SU-DHL-6 (cell line): ENCODE measurements around the gene CRTC2.

Experiments used
- H2AFZ ChIP-seq: fragments of 200-600 bp; sonication (generic); 2 replicates; pipeline ENCODE4 v1.6.1; 2014; ENCODE audit warnings: low read depth, mild to moderate bottlenecking, moderate library complexity, mixed read lengths, antibody characterized with exemption, low read length; ENCODE audit not compliant: severe bottlenecking
- H3F3A ChIP-seq: fragments of 200-600 bp; shearing (Covaris generic); 2 replicates; pipeline ENCODE4 v1.6.0; 2016; ENCODE audit warnings: antibody characterized with exemption, mild to moderate bottlenecking; ENCODE audit not compliant: insufficient read depth
- H3K27ac ChIP-seq: fragments of 200-600 bp; sonication (generic); 2 replicates; pipeline ENCODE4 v1.5.1; 2016; ENCODE audit warnings: low read depth, mild to moderate bottlenecking, low read length, moderate library complexity, mixed read lengths
- H3K27me3 ChIP-seq: fragments of 200-600 bp; sonication (generic), shearing (Covaris generic); 2 replicates; pipeline ENCODE4 v1.6.0; 2014; ENCODE audit warnings: mild to moderate bottlenecking, low read length
- H3K36me3 ChIP-seq: fragments of 200-600 bp; sonication (generic); 2 replicates; pipeline ENCODE4 v1.6.1; 2014; ENCODE audit warnings: mild to moderate bottlenecking, low read length, mixed read lengths
- H3K4me2 ChIP-seq: fragments of 300-600, 200-600 bp; shearing (Covaris generic), sonication (generic); 2 replicates; pipeline ENCODE4 v1.6.0; 2014; ENCODE audit warnings: low read length, low read depth, mild to moderate bottlenecking; ENCODE audit not compliant: poor library complexity, severe bottlenecking
- H3K4me3 ChIP-seq: fragments of 200-600 bp; sonication (generic); 2 replicates; pipeline ENCODE4 v1.5.1; 2014; ENCODE audit warnings: antibody characterized with exemption, low read length, mild to moderate bottlenecking, mixed read lengths; ENCODE audit not compliant: insufficient read depth, poor library complexity, severe bottlenecking
- H3K79me2 ChIP-seq: fragments of 200-600 bp; sonication (generic); 2 replicates; pipeline ENCODE4 v1.6.1; 2014; ENCODE audit warnings: mild to moderate bottlenecking, low read length, moderate library complexity; ENCODE audit not compliant: insufficient read depth
- H3K9ac ChIP-seq: fragments of 200-600 bp; sonication (generic); 2 replicates; pipeline ENCODE4 v1.7.0; 2014; ENCODE audit warnings: mild to moderate bottlenecking, low read length
- H3K9me2 ChIP-seq: fragments of 200-600 bp; sonication (generic); replicated peaks from 2 replicates; pipeline ENCODE4 v1.6.1; 2014; ENCODE audit warnings: low read length; ENCODE audit not compliant: insufficient read depth
- H3K9me3 ChIP-seq: fragments of 200-600 bp; sonication (generic); 2 replicates; pipeline ENCODE4 v1.6.1; 2014; ENCODE audit warnings: low read length, mixed read lengths; ENCODE audit not compliant: insufficient read depth
- H4K20me1 ChIP-seq: fragments of 200-600 bp; sonication (generic); 2 replicates; pipeline ENCODE4 v1.6.1; 2014; ENCODE audit warnings: low read depth, mild to moderate bottlenecking, antibody characterized with exemption, low read length, moderate library complexity, mixed read lengths
- EZH2phosphoT487 ChIP-seq: fragments of 200-600 bp; sonication (generic), shearing (Covaris generic); conservative IDR thresholded peaks from 2 replicates; pipeline ENCODE4 v1.6.1; 2018; ENCODE audit warnings: mild to moderate bottlenecking, antibody characterized with exemption, low read length, moderate library complexity, mixed read lengths
- TF ChIP-seq, protein P1 (sequence below): fragments of 200-600 bp; sonication (generic); IDR thresholded peaks from one replicate; pipeline ENCODE4 v1.5.1; 2017; ENCODE audit warnings: antibody characterized with exemption, mild to moderate bottlenecking, low read length, moderate library complexity; ENCODE audit not compliant: insufficient read depth, poor library complexity, severe bottlenecking

CRTC2 gene

DNA sequence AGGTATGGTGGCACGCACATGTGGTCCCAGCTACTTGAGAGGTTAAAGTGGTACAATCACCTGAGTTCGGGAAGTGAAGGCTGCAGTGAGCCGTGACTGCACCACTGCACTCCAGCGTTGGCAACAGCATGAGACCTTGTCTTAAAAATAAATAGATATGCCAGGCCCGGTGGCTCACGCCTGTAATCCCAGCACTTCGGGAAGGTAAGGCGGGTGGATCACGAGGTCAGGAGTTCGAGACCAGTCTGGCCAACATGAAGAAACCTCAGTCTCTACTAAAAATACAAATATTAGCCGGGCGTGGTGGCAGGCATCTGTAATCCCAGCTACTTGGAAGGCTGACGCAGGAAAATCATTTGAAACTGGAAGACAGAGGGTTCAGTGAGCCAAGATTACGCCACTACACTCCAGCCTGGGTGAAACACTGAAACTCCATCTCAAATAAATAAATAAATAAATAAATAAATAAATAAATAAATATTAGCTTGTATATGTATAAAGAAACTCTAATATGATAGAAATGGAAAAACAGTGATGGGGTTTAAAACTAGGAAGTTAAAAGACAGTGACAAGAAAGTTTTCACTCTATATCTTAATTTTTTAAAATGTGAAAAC lies 54.5 kb downstream of the CRTC2 start:
- Histone ChIP-seq H3K9ac (no peak overlapping the region), H2AFZ (no peak overlapping the region), H3K27me3 (no peaks in the 10 kb centered on the region), H3K36me3 (peaks cover 13% of the 10 kb centered on the region), H3K27ac (peak overlapping the region; percentile 37; the same call in 1 of the 2 replicates), H3K4me3 (no peak overlapping the region), H3K4me2 (peak overlapping the region; percentile 24), H3K79me2 (peaks cover 99% of the 10 kb centered on the region), H3K9me3 (no peaks in the 10 kb centered on the region), H3F3A (peaks cover 29% of the 10 kb centered on the region), H4K20me1 (no peaks in the 10 kb centered on the region; the same call in 1 of the 2 replicates), H3K9me2 (no peaks in the 10 kb centered on the region)
- TF ChIP-seq EZH2phosphoT487: no peak
- TF ChIP-seq, protein P1, sequence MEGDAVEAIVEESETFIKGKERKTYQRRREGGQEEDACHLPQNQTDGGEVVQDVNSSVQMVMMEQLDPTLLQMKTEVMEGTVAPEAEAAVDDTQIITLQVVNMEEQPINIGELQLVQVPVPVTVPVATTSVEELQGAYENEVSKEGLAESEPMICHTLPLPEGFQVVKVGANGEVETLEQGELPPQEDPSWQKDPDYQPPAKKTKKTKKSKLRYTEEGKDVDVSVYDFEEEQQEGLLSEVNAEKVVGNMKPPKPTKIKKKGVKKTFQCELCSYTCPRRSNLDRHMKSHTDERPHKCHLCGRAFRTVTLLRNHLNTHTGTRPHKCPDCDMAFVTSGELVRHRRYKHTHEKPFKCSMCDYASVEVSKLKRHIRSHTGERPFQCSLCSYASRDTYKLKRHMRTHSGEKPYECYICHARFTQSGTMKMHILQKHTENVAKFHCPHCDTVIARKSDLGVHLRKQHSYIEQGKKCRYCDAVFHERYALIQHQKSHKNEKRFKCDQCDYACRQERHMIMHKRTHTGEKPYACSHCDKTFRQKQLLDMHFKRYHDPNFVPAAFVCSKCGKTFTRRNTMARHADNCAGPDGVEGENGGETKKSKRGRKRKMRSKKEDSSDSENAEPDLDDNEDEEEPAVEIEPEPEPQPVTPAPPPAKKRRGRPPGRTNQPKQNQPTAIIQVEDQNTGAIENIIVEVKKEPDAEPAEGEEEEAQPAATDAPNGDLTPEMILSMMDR: no peak

DNA sequence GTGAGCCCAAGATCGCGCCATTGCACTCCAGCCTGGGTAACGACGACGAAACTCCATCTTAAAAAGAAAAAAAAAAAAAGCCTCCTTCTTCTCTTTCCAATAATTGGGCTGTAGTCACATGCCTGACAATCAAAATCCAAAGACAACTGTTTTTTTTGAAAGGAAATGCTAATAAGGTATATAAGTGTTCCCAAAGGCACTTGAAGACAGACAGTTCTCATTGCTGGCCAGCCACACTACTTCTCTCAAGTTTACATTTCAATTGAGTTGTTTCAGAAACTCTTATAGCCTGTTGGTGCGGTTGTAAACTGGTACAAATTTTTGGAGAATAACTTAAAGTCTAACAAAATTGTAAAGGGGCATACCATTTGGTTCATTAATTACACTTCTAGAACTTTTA lies 58.9 kb downstream of the CRTC2 start:
- Histone ChIP-seq H3K27ac (peak overlapping the region; percentile 40; the same call in 1 of the 2 replicates), H3F3A (peaks cover 58% of the 10 kb centered on the region), H3K4me2 (no peak overlapping the region), H4K20me1 (no peaks in the 10 kb centered on the region), H3K4me3 (no peak overlapping the region), H3K79me2 (peaks cover 97% of the 10 kb centered on the region), H3K9ac (no peak overlapping the region), H2AFZ (no peak overlapping the region), H3K36me3 (peaks cover 9% of the 10 kb centered on the region), H3K9me2 (no peaks in the 10 kb centered on the region), H3K9me3 (no peaks in the 10 kb centered on the region), H3K27me3 (no peaks in the 10 kb centered on the region)
- TF ChIP-seq, protein P1: no peak
- TF ChIP-seq EZH2phosphoT487: no peak
